SU-DHL-6 (cell line): ENCODE data around the gene ZNF830.

ENCODE experiments used
- CTCF ChIP-seq: fragments of 200-600 bp; sonication (generic); IDR thresholded peaks from one replicate; pipeline ENCODE4 v1.5.1; 2017; ENCODE audit warnings: antibody characterized with exemption, mild to moderate bottlenecking, low read length, moderate library complexity; ENCODE audit not compliant: insufficient read depth, poor library complexity, severe bottlenecking
- EZH2phosphoT487 ChIP-seq: fragments of 200-600 bp; sonication (generic), shearing (Covaris generic); conservative IDR thresholded peaks from 2 replicates; pipeline ENCODE4 v1.6.1; 2018; ENCODE audit warnings: mild to moderate bottlenecking, antibody characterized with exemption, low read length, moderate library complexity, mixed read lengths

DNA sequence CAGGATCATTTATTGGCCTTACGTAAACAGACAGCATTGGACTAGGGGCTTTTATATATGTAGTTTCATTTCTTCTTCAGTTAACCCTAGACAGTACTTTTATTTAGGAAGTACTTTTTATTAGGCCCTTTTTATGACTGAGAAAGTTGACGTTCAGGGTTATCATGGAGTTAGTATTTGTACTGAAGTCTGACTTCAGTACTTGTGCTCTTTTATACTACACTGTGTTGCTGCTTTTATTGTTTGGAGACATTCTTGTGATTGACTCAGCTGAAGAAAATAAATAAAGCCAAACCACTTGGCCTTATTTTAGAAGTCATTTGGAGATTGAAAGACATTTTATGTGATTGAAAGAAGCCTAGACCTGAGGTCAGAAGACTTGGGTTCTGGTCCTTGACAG is 25.9 kb downstream of the ZNF830 start:
- no peak for TF ChIP-seq EZH2phosphoT487
- no peak for TF ChIP-seq CTCF
